ENCODE measurements around the gene PLD5. TPM values are rescaled to one million over a fixed set of nuclear protein-coding genes. Genes with fewer than 3 reads are reported as not detected.
"Not testable (repeated sequence)": the region's sequence is repeated elsewhere in the genome, so short reads cannot be mapped to it uniquely, and the experiment has no call there.

The PLD5 gene
- total RNA-seq, 5 donors from 2014 or later (not counting 1 experiment from before 2014, with no cell fraction given): not detected

- POLR2A ChIA-PET: no interaction called here
- Histone ChIP-seq H3K4me3 (ENCODE audit: control insufficient read depth in 1 of 2, extremely low read depth in 1 of 2, low read length in 1 of 2) (no peak overlapping the region), H3K36me3 (ENCODE audit: control insufficient read depth in 2 of 2, extremely low read depth in 1 of 2, insufficient read depth in 1 of 2, low read length in 1 of 2) (no peaks in the 10 kb centered on the region), H3K4me1 (ENCODE audit: control insufficient read depth in 1 of 2, extremely low read depth in 1 of 2, insufficient read depth in 2 of 2, low read length in 2 of 2) (no peaks in the 10 kb centered on the region), H3K27me3 (replicated peaks in 1 of 2; ENCODE audit: control insufficient read depth in 2 of 2, extremely low read depth in 1 of 2, insufficient read depth in 2 of 2, low read length in 1 of 2) (no peaks in the 10 kb centered on the region), H3K27ac (ENCODE audit: low read length) (no peak overlapping the region), H3K9me3 (no peaks in the 10 kb centered on the region)
- Mint-ChIP-seq H3K4me3 (no peak overlapping the region), H3K4me1 (no peaks in the 10 kb centered on the region), H3K27ac (no peak overlapping the region), H3K9me3 (no peaks in the 10 kb centered on the region), H3K27me3 (peaks cover 0 to 9% of the 10 kb centered on the region in 2 donors), H3K36me3 (no peaks in the 10 kb centered on the region)
- CTCF ChIA-PET: no interaction called here
- no peak for ATAC-seq (replicated peaks in 1 of 4)
- no peak for DNase-seq
- 83% methylated on average over 3 of the region's 5 CpGs for WGBS (ENCODE audit: insufficient coverage)
Measured at GRCh38 chr1:242187816-242188215, 336.7 kb downstream of the PLD5 start.

- no CpG with 5 or more reads among the region's 1 CpG for WGBS (ENCODE audit: insufficient coverage)
Measured at GRCh38 chr1:242187171-242187570, 337.3 kb downstream of the PLD5 start.

GRCh38 chr1:242185731-242186130 lies 338.8 kb downstream of the PLD5 start:
- CTCF ChIA-PET: no interaction called here

More at GRCh38 chr1:242187171-242187570, 337.3 kb downstream of the PLD5 start:
- Histone ChIP-seq H3K27me3 (replicated peaks in 1 of 2; ENCODE audit: control insufficient read depth in 2 of 2, extremely low read depth in 1 of 2, insufficient read depth in 2 of 2, low read length in 1 of 2) (no peaks in the 10 kb centered on the region), H3K4me3 (ENCODE audit: control insufficient read depth in 1 of 2, extremely low read depth in 1 of 2, low read length in 1 of 2) (no peak overlapping the region), H3K9me3 (no peaks in the 10 kb centered on the region), H3K4me1 (ENCODE audit: control insufficient read depth in 1 of 2, extremely low read depth in 1 of 2, insufficient read depth in 2 of 2, low read length in 2 of 2) (no peaks in the 10 kb centered on the region), H3K27ac (ENCODE audit: low read length) (no peak overlapping the region), H3K36me3 (ENCODE audit: control insufficient read depth in 2 of 2, extremely low read depth in 1 of 2, insufficient read depth in 1 of 2, low read length in 1 of 2) (no peaks in the 10 kb centered on the region)
- DNase-seq: no peak
- Mint-ChIP-seq H3K27me3 (peaks cover 0 to 9% of the 10 kb centered on the region in 2 donors), H3K4me1 (no peaks in the 10 kb centered on the region), H3K4me3 (no peak overlapping the region), H3K27ac (no peak overlapping the region), H3K9me3 (no peaks in the 10 kb centered on the region), H3K36me3 (no peaks in the 10 kb centered on the region)
- ATAC-seq (replicated peaks in 1 of 4): no peak
- ChIA-PET CTCF (no interaction called here), POLR2A (no interaction called here)

GRCh38 chr1:242184955-242185354 lies 339.5 kb downstream of the PLD5 start:
- Mint-ChIP-seq H3K27me3 (peaks cover under 1 to 9% of the 10 kb centered on the region in 2 donors), H3K9me3 (no peaks in the 10 kb centered on the region), H3K4me3 (no peak overlapping the region), H3K4me1 (no peaks in the 10 kb centered on the region), H3K36me3 (no peaks in the 10 kb centered on the region), H3K27ac (no peak overlapping the region)
- H3K4me3 ChIP-seq (ENCODE audit: control insufficient read depth in 1 of 2, extremely low read depth in 1 of 2, low read length in 1 of 2): no peak overlapping the region
- 87% methylated on average over 1 of the region's 4 CpGs for WGBS (ENCODE audit: insufficient coverage)
- H3K27me3 ChIP-seq (replicated peaks in 1 of 2; ENCODE audit: control insufficient read depth in 2 of 2, extremely low read depth in 1 of 2, insufficient read depth in 2 of 2, low read length in 1 of 2): peaks cover 0 to 3% of the 10 kb centered on the region in 2 experiments
- H3K4me1 ChIP-seq (ENCODE audit: control insufficient read depth in 1 of 2, extremely low read depth in 1 of 2, insufficient read depth in 2 of 2, low read length in 2 of 2): no peaks in the 10 kb centered on the region
- no peak overlapping the region for H3K27ac ChIP-seq (ENCODE audit: low read length)
- no peaks in the 10 kb centered on the region for H3K9me3 ChIP-seq
- no peaks in the 10 kb centered on the region for H3K36me3 ChIP-seq (ENCODE audit: control insufficient read depth in 2 of 2, extremely low read depth in 1 of 2, insufficient read depth in 1 of 2, low read length in 1 of 2)
- ChIA-PET CTCF (no interaction called here), POLR2A (no interaction called here)
- no peak for DNase-seq
- no peak for ATAC-seq (replicated peaks in 1 of 4)

More at GRCh38 chr1:242185731-242186130, 338.8 kb downstream of the PLD5 start:
- Histone ChIP-seq H3K27me3 (replicated peaks in 1 of 2; ENCODE audit: control insufficient read depth in 2 of 2, extremely low read depth in 1 of 2, insufficient read depth in 2 of 2, low read length in 1 of 2) (peaks cover 0 to under 1% of the 10 kb centered on the region in 2 experiments), H3K4me1 (ENCODE audit: control insufficient read depth in 1 of 2, extremely low read depth in 1 of 2, insufficient read depth in 2 of 2, low read length in 2 of 2) (no peaks in the 10 kb centered on the region), H3K27ac (ENCODE audit: low read length) (no peak overlapping the region), H3K4me3 (ENCODE audit: control insufficient read depth in 1 of 2, extremely low read depth in 1 of 2, low read length in 1 of 2) (no peak overlapping the region), H3K9me3 (no peaks in the 10 kb centered on the region), H3K36me3 (ENCODE audit: control insufficient read depth in 2 of 2, extremely low read depth in 1 of 2, insufficient read depth in 1 of 2, low read length in 1 of 2) (no peaks in the 10 kb centered on the region)
- no CpG with 5 or more reads among the region's 3 CpGs for WGBS (ENCODE audit: insufficient coverage)
- Mint-ChIP-seq H3K4me3 (no peak overlapping the region), H3K27ac (no peak overlapping the region), H3K4me1 (no peaks in the 10 kb centered on the region), H3K9me3 (no peaks in the 10 kb centered on the region), H3K36me3 (no peaks in the 10 kb centered on the region), H3K27me3 (peaks cover 0 to 9% of the 10 kb centered on the region in 2 donors)
- ATAC-seq (replicated peaks in 1 of 4) (no peak), DNase-seq (no peak)
- POLR2A ChIA-PET: no interaction called here

GRCh38 chr1:242179767-242180166 lies 344.7 kb downstream of the PLD5 start:
- H3K27me3 ChIP-seq (replicated peaks in 1 of 2; ENCODE audit: control insufficient read depth in 2 of 2, extremely low read depth in 1 of 2, insufficient read depth in 2 of 2, low read length in 1 of 2); H3K36me3 Mint-ChIP-seq; ATAC-seq (replicated peaks in 1 of 4); H3K9me3 Mint-ChIP-seq; H3K27ac Mint-ChIP-seq; H3K36me3 ChIP-seq (ENCODE audit: control insufficient read depth in 2 of 2, extremely low read depth in 1 of 2, insufficient read depth in 1 of 2, low read length in 1 of 2); H3K27me3 Mint-ChIP-seq; DNase-seq; H3K4me1 Mint-ChIP-seq; POLR2A ChIA-PET; H3K4me3 ChIP-seq (ENCODE audit: control insufficient read depth in 1 of 2, extremely low read depth in 1 of 2, low read length in 1 of 2); H3K4me1 ChIP-seq (ENCODE audit: control insufficient read depth in 1 of 2, extremely low read depth in 1 of 2, insufficient read depth in 2 of 2, low read length in 2 of 2); H3K4me3 Mint-ChIP-seq; H3K27ac ChIP-seq (ENCODE audit: low read length); H3K9me3 ChIP-seq; CTCF ChIA-PET: not testable (repeated sequence)
- 60% methylated on average over 3 of the region's 5 CpGs for whole genome bisulfite sequencing (ENCODE audit: insufficient coverage)

GRCh38 chr1:242178924-242179708 lies 345.4 kb downstream of the PLD5 start:
- peaks cover 0 to 2% of the 10 kb centered on the region in 2 donors for H3K27me3 Mint-ChIP-seq
- H3K4me1 Mint-ChIP-seq: no peaks in the 10 kb centered on the region
- no CpG with 5 or more reads among the region's 8 CpGs for WGBS (ENCODE audit: insufficient coverage)
- Histone ChIP-seq H3K27ac (ENCODE audit: low read length) (no peak overlapping the region), H3K4me1 (ENCODE audit: control insufficient read depth in 1 of 2, extremely low read depth in 1 of 2, insufficient read depth in 2 of 2, low read length in 2 of 2) (no peaks in the 10 kb centered on the region), H3K36me3 (ENCODE audit: control insufficient read depth in 2 of 2, extremely low read depth in 1 of 2, insufficient read depth in 1 of 2, low read length in 1 of 2) (no peaks in the 10 kb centered on the region), H3K9me3 (no peaks in the 10 kb centered on the region), H3K4me3 (ENCODE audit: control insufficient read depth in 1 of 2, extremely low read depth in 1 of 2, low read length in 1 of 2) (no peak overlapping the region), H3K27me3 (replicated peaks in 1 of 2; ENCODE audit: control insufficient read depth in 2 of 2, extremely low read depth in 1 of 2, insufficient read depth in 2 of 2, low read length in 1 of 2) (peaks cover 0 to 3% of the 10 kb centered on the region in 2 experiments)
- H3K36me3 Mint-ChIP-seq: no peaks in the 10 kb centered on the region
- no peak for ATAC-seq (replicated peaks in 1 of 4)
- ChIA-PET POLR2A (no interaction called here), CTCF (no interaction called here)
- H3K4me3 Mint-ChIP-seq: no peak overlapping the region
- no peak for DNase-seq
- H3K27ac Mint-ChIP-seq: no peak overlapping the region
- peaks cover 5 to 10% (median 6%) of the 10 kb centered on the region in 3 donors for H3K9me3 Mint-ChIP-seq

Measured in T-cell (primary cell).